Stimulated activated CD8-positive, alpha-beta memory T cell treated with anti-CD3 and anti-CD28 coated beads, Interleukin-12 subunit alpha, Interleukin-12 subunit beta, amount 100 ng/mL, for 24 hours (primary cell): ENCODE measurements around the gene KCNH8.

ENCODE experiments used
- DNase-seq: peaks from one replicate; pipeline ENCODE4 v3.0.0-alpha.2; 2020; ENCODE audit errors: extremely low read depth

KCNH8 gene

GRCh38 chr3:19250959-19251610 is 102.8 kb downstream of the KCNH8 start:
- no peak for DNase-seq

- no peak for DNase-seq
These were observed 105.9 kb downstream of the KCNH8 start for GRCh38 chr3:19254189-19254588.

- DNase-seq: no peak
These were observed 106.6 kb downstream of the KCNH8 start for GRCh38 chr3:19254784-19255338.

DNA sequence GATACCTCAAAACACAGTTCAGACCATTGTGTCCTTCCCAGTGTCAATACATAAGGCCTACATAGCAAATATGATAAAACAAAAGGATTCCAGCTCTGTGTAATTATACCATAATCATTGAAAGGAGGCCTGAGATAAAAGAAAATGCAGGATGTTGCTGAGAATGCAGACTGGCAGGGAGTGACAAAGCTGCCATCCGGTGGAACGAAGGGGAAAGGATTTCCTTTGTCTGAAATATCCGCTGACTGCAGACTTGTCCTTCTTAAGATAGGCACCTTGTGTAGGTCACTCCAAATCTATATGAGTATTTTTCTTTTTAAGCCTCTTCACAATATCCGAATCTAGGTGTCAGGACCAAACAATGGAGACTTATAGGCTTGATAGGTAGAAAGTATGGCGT is 108.0 kb downstream of the KCNH8 start:
- no peak for DNase-seq

GRCh38 chr3:19263606-19264005 is 115.3 kb downstream of the KCNH8 start:
- DNase-seq: no peak

DNA sequence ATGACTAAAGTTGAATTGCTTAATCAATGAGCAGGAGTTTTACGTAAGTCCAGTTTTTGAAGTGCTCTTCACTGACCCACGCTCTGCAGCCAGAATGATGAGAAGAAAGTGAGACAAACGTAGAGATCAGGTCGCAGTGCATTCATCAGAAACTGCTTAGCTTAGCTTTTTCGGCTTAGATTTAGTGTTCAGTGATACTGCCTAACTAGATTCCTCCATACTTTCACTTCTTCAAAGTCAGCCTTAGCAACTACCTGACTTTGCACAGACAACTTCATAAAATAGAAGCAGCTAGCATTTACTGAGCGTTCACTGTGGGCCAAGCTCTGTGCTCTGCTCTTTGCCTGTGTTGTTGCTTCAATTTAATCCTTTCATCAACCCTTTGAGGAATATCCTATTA is 116.1 kb downstream of the KCNH8 start:
- no peak for DNase-seq

DNA sequence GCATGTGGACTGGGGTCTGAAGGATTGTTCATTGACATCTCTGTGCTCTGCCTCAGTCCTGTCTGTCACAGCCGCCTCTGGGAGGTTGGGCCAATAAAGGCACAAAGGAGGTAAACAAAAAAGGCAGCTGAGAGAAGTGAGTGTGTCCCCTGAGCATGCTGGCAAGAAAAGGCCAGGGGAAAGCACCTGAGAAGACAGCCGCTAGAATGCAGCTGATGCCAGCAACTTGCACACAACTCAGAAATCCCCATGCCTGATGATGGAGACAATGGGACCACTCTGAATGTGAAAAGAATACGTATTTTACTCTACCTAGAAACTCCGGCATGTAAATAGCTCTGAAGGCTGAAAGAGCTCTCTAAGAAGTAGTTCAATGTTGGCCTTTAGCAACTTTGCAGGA is 118.7 kb downstream of the KCNH8 start:
- DNase-seq: no peak

DNA sequence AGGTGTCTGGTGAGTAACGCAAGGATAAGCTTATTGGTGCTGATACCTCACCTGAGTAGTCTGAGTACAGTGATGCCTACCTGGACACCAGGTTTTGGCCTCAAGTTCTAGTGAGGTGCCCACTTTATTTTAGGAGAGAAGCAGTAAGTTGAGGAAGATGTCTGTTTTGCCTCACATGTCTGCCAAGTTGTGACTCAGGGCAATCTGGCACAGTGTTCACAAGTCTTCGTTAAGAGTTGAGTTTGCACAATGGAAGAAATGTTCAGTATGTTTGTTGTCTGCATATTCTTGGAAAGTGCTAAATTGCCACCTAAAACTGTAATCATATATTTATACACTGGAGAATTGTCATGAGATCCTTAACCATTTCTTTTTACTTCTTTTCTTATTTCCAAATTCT is 122.2 kb downstream of the KCNH8 start:
- no peak for DNase-seq

- no peak for DNase-seq
These were observed 124.0 kb downstream of the KCNH8 start for GRCh38 chr3:19272296-19272695.

- DNase-seq: no peak
These were observed 124.8 kb downstream of the KCNH8 start for GRCh38 chr3:19273091-19273490.

- no peak for DNase-seq
These were observed 126.3 kb downstream of the KCNH8 start for GRCh38 chr3:19274576-19274975.

GRCh38 chr3:19284974-19285373 is 136.7 kb downstream of the KCNH8 start:
- no peak for DNase-seq

DNA sequence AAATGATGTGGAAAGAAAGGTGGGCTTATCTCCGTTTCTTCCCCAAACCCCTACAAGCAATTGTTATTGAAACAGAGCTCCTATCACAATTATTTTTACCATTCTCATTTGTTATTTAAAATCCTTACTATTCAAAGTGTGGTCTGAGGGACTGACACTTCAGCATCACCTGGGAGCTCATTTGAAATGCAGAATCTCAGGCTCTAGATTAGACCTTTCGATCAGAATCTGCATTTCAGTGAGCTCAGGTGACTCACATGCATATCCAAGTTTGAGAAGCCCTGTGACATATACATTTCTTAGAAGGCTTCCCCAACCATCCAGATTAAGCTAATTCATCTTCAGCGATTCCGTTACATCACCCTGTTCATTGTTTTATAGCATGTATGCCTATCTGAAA is 145.0 kb downstream of the KCNH8 start:
- no peak for DNase-seq

DNA sequence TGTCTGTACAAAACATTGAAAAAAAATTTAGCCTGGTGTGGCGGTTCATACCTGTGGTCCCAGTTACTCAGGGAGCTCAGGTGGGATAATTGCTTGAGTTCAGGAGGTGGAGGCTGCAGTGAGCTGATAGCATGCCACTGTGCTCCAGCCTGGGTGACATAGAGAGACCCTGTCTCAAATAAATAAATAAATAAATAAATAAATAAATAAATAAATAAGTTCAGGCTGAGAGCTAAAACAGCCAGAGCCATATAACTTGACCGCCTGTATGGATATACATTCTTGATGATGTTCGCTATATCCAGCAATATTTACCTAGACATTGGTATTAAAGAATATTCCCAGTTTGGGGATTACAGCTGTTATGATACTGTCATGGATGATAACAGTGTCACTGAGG is 146.9 kb downstream of the KCNH8 start:
- no peak for DNase-seq

GRCh38 chr3:19331931-19332330 is 183.6 kb downstream of the KCNH8 start:
- no peak for DNase-seq

GRCh38 chr3:19334120-19334519 is 185.8 kb downstream of the KCNH8 start:
- DNase-seq: no peak

- no peak for DNase-seq
These were observed 190.5 kb downstream of the KCNH8 start for GRCh38 chr3:19338769-19339168.

GRCh38 chr3:19342389-19342788 is 194.1 kb downstream of the KCNH8 start:
- no peak for DNase-seq

DNA sequence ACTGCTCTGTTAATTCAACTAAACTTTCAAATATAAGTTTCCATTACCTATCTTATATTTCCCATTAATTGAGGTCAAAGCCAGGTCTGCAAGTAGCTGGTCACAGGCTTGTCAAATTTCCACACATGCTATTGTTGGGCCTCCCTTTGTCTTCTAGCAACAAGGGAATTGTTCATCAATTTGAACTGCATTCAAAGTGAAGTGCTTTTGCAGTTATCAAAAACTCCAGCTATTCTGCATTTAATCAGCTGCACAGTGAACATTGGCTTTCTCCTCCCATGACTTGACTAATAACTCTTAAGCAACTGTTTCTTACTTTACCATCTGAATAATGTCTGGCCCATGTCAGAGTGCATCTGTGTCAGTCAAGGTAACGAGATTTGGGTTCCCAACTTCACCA is 198.4 kb downstream of the KCNH8 start:
- no peak for DNase-seq

DNA sequence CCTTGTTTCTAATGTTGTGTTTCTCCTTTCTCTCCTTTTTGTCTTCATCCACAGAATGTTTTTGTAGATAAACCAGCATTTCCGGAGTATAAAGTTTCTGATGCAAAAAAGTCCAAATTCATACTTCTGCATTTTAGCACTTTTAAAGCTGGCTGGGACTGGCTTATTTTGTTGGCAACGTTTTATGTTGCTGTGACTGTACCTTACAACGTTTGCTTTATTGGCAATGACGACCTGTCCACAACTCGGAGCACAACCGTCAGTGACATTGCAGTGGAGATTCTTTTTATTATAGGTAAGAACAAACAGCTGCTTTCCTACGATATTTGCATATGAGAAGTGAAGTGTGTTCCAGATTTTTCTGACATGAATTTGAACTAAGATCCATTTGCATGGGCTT is 199.4 kb downstream of the KCNH8 start:
- DNase-seq: no peak

DNA sequence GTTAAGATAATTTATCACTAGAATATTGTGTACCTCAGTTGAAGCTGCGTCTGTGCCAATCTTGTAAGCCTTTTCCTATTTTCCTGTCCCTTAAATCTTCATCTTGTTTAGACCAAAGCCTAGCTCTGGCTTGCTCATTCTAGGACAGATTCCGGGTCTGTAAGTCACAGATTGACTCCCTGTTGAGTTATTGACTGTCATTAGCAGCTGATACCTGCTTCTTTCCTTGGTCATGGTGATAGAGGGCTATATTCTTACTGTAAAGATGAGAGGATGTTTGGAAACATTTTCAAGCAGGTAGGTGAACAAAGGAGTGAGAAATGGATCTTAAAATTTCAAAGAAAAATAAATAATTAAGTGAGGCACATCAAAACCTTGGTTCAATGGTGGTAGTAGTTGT is 200.2 kb downstream of the KCNH8 start:
- no peak for DNase-seq

DNA sequence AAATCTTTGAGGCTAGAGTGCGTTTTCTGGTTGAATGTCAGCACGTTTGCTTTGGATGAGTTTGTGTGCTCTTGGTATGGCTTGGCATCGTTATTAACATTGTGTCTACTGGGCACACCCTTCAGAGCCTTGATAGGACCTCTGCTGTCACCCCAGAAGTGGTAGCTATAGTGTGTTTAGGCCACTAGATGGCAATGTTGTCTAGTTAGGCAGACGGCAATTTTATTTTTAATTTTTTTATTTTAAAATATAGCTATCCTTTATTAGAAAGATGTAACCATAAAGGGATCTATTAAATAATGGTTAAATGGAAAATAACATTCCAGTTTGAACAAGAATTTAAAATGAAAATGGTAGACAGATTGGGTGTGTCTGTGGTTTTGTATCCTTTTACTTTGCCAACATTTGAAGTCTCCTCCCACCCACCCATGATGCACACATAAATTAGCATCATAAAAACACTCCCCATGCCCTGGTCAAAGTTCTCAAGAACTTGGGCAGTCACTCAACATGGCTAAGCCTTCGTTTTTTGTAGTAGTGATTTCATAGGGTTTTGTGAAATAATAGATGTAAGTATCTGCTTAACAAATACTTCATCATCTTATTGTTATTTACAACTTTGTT is 200.7 kb downstream of the KCNH8 start:
- no peak for DNase-seq

- no peak for DNase-seq
These were observed 209.6 kb downstream of the KCNH8 start for GRCh38 chr3:19357947-19358346.

GRCh38 chr3:19363071-19363470 is 214.8 kb downstream of the KCNH8 start:
- no peak for DNase-seq
